Renal cortical epithelial cell (primary cell): ENCODE results near the gene GJA1. TPM values are rescaled to one million over a fixed set of nuclear protein-coding genes. Genes with fewer than 3 reads are reported as not detected.
"Not testable (repeated sequence)": the region's sequence is repeated elsewhere in the genome, so short reads cannot be mapped to it uniquely, and the experiment has no call there.

Source experiments
- DNase-seq: peaks from one replicate; pipeline ENCODE4 v3.0.0-alpha.2; 2011; ENCODE audit warnings: low read depth
- total RNA-seq: library from RNA; depleted of rRNA; stranded (reverse); fragments of >200 nt; gene quantifications from 2 replicates; pipeline ENCODE4 v1.2.3, GENCODE V29; 2014

Gene GJA1
- total RNA-seq, 1 donor from 2014 or later: 33.6 TPM

DNA sequence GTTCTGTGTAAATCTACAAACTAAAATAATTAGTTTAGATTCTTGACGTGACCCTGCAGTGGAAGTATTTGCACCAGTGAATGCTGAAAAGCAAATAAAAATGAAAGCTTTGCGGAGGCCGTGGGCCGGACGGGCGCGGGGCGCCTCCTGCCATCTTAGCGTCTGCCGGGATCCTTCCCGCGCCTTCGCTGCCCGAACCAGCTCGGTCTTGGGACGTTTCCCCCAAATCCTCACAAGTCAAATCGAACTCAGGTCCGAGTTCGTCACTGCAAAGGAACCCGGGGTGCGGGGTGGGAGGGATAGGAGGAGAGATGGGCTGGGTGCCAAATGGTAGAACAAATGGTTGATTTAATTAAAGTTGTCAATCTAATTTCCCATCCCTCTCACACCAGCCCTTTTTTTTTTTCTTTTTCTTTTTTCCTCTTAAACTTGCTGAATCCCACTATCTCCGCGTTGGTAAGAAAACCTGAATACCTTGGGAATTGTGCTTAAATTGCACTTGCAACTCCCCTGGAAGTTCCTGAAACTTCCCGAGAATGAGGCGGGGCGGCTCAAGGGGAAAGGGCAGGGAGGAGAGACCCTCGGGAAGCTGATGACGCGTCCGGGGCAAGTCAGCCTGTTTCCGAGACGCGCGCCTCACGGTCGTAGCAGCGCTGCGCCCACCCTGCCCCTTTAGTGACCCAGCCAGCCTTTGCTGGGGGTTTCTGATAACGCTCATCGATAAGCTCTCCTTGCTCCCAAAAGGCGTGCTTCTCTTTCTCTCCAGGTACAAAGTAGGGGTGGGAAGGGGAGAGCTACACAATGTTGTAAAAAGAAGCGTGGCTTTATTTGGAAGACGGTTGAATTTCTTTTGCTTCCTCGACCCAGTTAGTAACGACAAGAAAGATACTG lies 1.8 kb downstream of the GJA1 start:
- no peak for DNase-seq

DNA sequence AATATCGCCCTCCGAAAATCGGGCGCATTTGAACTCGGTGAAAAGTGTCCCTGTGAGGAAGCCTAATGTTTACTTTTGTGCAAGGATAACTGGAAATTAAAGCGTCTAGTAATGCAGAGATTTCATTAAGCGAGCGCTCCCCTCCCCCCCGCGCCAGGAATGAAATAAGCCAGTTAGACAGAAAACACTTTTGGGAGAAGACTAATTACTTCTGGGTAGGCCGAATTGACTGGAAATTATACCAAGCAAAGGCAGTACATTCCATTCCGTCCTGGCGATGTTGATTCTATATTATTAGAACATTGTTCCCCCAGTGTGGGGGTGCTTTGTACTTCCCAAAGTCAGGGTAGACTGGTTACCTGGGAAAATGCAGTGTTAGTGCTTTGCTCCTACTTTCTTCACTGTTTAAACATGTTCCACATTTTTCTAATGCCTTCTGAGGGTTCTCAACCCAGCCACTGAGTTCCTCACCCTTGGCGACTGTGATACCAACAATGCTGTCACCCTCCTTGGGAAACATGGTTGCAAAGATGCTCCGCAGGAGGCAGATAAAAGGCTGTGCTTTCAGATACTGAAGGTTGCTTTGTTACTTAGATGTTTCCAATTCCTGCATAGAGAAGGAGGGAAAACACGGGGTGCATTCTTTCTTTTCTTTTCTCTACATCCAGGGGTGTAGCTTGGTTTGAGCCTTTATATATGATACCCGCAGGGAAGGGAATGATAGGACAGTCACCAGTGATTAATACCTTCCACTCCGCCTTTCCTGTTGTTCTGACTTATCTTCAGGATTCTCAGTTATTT lies 2.6 kb downstream of the GJA1 start:
- DNase-seq: peak; percentile 50

GRCh38 chr6:121438869-121439268 lies 3.4 kb downstream of the GJA1 start:
- DNase-seq: no peak

DNA sequence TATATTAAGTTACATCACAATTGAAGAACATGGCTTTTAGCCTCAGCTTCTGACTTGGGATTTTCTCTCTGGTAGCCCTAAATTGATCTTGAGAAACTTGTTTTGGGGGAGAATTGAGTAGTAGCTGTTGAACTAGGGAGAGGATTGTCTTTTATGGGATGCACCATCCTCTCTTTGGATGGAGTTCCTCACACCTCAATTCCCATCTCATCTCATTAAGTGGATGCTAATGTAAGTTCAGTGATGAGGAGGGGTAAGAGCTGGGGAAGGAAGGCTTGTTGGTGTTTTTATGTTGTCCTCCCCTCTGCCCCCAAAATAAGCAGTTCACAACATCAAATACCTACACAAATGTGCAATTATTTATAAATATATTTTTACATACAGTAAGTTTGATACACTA lies 4.0 kb downstream of the GJA1 start:
- no peak for DNase-seq

- no peak for DNase-seq
Observed at GRCh38 chr6:121439926-121440325, 4.5 kb downstream of the GJA1 start.

DNA sequence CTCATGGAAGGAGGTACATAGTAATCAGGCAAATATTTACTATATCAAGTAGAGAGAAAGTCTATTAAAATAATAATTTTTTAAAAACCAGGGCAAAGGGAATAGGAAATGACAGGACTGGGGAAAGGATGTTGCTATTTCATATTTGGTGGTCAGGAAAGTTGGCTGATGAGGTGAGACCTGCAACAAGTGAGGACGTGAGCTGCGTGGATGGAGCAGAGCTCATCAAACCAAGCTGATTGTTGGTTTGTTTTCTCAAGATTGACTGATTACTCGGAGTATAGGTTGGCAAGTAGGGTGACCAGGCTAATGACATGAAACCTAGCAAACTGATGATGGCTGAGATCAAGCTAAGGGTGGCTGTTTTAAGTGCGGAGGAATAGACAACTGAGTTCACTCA lies 6.0 kb downstream of the GJA1 start:
- DNase-seq: no peak

- DNase-seq: no peak
Observed at GRCh38 chr6:121442576-121442975, 7.1 kb downstream of the GJA1 start.

DNA sequence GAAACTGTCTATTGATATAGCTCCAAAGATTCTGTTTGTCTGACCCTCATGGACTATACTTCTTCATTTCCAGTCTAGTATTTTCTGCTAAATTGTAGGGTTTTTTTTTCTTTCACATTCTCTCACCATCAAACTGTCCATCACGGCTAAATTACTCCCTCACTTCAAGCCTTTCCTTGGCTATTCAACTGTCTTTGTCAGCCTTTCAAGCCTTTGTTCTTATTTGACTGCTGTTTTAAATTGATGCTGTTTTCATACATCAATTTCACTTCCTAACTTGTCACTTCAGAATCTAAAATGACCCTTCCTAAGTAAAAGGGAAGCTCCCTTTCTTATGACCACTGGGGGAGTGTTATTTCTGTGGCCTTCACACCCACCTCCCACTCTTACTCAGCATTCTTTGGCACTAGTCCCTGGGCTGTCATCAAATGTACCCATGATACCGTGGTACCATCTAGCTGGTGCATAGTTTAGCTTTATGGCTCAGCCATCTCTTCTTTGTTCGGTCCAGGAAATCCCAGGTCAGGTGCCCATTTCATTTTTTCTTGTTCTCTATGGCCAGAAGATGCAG lies 8.6 kb downstream of the GJA1 start:
- peak; percentile 42 for DNase-seq

- DNase-seq: not testable (repeated sequence)
Observed at GRCh38 chr6:121446705-121447104, 11.3 kb downstream of the GJA1 start.

DNA sequence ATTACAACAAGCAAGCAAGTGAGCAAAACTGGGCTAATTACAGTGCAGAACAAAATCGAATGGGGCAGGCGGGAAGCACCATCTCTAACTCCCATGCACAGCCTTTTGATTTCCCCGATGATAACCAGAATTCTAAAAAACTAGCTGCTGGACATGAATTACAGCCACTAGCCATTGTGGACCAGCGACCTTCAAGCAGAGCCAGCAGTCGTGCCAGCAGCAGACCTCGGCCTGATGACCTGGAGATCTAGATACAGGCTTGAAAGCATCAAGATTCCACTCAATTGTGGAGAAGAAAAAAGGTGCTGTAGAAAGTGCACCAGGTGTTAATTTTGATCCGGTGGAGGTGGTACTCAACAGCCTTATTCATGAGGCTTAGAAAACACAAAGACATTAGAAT lies 12.3 kb downstream of the GJA1 start:
- not testable (repeated sequence) for DNase-seq

DNA sequence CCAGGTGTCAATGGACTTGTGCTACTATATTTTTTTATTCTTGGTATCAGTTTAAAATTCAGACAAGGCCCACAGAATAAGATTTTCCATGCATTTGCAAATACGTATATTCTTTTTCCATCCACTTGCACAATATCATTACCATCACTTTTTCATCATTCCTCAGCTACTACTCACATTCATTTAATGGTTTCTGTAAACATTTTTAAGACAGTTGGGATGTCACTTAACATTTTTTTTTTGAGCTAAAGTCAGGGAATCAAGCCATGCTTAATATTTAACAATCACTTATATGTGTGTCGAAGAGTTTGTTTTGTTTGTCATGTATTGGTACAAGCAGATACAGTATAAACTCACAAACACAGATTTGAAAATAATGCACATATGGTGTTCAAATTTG lies 13.1 kb downstream of the GJA1 start:
- not testable (repeated sequence) for DNase-seq

DNA sequence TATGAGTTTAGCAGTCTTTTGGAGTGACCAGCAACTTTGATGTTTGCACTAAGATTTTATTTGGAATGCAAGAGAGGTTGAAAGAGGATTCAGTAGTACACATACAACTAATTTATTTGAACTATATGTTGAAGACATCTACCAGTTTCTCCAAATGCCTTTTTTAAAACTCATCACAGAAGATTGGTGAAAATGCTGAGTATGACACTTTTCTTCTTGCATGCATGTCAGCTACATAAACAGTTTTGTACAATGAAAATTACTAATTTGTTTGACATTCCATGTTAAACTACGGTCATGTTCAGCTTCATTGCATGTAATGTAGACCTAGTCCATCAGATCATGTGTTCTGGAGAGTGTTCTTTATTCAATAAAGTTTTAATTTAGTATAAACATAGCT lies 13.9 kb downstream of the GJA1 start:
- no peak for DNase-seq

GRCh38 chr6:121450242-121450641 lies 14.8 kb downstream of the GJA1 start:
- DNase-seq: no peak

DNA sequence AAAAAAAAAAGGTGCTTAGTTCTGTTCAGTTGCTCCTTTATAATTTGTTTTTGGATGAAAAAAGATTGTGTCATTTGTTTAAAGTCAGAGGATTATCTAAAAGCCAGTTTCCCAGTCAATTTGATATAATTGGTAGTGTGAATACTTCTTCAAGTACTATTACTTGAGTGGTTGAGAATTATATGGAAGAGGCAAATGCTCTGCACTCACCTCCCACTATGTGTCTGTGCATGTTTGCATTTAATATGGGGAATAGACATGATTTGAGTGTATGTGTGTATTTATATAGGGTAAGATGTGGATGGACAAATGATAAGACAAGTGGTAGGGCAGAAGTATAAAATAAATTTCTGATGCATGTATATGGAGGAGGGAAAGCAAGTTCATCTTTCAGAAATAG lies 15.8 kb downstream of the GJA1 start:
- DNase-seq: no peak

GRCh38 chr6:121453191-121453590 lies 17.7 kb downstream of the GJA1 start:
- no peak for DNase-seq

- no peak for DNase-seq
Observed at GRCh38 chr6:121460170-121460569, 24.7 kb downstream of the GJA1 start.

DNA sequence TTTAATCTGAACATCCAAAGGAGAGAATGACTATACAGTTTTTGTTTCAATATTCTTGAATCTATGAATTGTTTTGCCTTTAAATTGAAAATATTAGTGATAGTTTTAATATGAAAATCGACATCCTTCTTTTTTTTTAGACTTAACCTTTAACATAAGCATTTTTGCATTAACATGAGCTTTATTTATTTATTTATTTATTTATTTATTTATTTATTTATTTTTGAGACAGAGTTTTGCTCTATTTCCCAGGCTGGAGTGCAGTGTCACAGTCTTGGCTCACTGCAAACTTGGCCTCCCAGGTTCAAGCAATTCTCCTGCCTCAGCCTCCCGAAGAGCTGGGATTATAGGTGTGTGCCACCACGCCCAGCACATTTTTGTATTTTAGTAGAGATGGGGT lies 27.6 kb downstream of the GJA1 start:
- DNase-seq: no peak

GRCh38 chr6:121465101-121465500 lies 29.7 kb downstream of the GJA1 start:
- DNase-seq: peak; percentile 18

GRCh38 chr6:121479486-121480098 lies 44.1 kb downstream of the GJA1 start:
- DNase-seq: no peak

DNA sequence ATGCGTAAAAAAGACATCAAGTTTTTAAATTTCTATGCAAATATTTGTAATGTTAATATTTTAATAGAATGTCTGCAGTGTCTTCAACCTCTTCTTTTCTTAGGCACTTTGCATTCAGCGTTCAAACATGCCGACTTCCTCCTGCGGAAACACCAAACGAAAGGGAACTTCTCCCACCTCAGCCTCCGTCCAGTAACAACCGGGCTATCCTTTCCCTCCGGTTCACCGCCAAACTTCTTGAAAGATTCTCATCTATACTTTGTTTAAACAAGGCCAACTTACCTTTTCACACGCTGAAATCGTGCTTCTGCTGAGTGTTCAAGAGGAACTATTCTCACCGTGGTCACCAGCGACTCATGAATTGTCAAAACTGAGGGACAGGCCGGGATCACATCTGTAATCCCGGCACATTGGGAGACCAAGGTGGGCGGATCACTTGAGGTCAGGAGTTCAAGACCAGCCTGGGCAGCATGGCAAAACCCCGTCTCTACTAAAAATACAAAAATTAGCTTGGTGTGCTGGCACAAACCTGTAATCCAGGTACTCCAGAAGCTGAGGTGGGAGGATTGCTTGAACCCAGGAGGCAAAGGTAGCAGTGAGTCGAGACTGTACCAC lies 44.8 kb downstream of the GJA1 start:
- DNase-seq: no peak

DNA sequence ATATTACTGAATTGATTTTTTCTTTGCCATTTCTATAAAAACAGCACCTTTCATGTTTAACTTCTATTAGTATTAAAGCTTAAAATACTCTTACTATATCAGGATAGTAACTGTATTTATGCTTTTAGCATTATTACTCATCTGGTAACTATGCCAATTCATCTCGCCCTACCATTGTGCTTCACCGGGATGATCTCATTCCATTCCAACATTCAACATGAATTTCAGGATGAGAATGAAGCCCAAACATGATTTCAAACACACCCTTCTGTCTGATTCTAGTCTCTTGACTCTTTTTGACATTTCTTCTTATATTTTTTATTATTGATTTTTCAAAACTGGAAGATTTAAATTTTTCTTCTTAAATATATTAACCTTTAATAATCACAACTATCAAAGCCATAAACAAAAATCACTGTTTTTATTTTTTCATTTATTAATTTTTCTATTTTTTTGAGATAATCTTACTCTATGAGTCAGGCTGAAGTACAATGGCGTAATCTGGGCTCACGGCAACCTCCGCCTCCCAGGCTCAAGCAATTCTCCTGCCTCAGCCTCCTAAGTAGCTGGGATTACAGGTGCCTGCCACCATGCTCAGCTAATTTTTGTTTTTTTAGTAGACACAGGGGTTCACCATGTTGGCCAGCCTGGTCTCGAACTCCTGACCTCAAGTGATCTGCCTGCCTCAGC lies 46.7 kb downstream of the GJA1 start:
- DNase-seq: peak; percentile 37
